ENCODE measurements around the gene MRPL53. TPM values are rescaled to one million over a fixed set of nuclear protein-coding genes. Genes with fewer than 3 reads are reported as not detected.
A peak's percentile ranks its signal among the peaks of the same experiment; 100 is the strongest.

Gene MRPL53
- total and polyA plus RNA-seq, 2 of the 13 experiments (the other 11 are each of a cell fraction or from before 2014, with no cell fraction given), result 34.3 to 51.9 TPM

GRCh38 chr2:74429487-74430451 lies 42.7 kb downstream of the MRPL53 start (continued):
- TF ChIP-seq SP2 (CRISPR knock-in tag; IDR thresholded peaks at IDR 0.05) (no peak), HBP1 (CRISPR knock-in tag; IDR thresholded peaks at IDR 0.05; ENCODE audit: low read depth) (0 out of 2 replicates have a peak, but pooled peaks have one; percentile 10), NFIB (CRISPR knock-in tag; IDR thresholded peaks at IDR 0.05; ENCODE audit: borderline replicate concordance) (no peak), ZNF367 (CRISPR knock-in tag; IDR thresholded peaks at IDR 0.05; ENCODE audit: borderline replicate concordance) (no peak), DPF2 (CRISPR knock-in tag; IDR thresholded peaks at IDR 0.05; ENCODE audit: borderline replicate concordance, low read depth) (peak; percentile 86; the same call in 1 of the 2 replicates), ZIK1 (CRISPR knock-in tag; IDR thresholded peaks at IDR 0.05; ENCODE audit: borderline replicate concordance, low read depth) (peak; percentile 31; the same call in 1 of the 2 replicates), MIER3 (CRISPR knock-in tag; IDR thresholded peaks at IDR 0.05; ENCODE audit: borderline replicate concordance) (0 out of 2 replicates have a peak, but pooled peaks have one; percentile 36), FOSL2 (CRISPR knock-in tag; IDR thresholded peaks at IDR 0.05) (peak; percentile 43; the same call in 1 of the 2 replicates), PHF20 (CRISPR knock-in tag; IDR thresholded peaks at IDR 0.05) (no peak), GATA4 (IDR thresholded peaks at IDR 0.05; ENCODE audit: borderline replicate concordance, low read depth) (no peak; the same call in 1 of the 2 replicates), CHD2 (IDR thresholded peaks at IDR 0.05; ENCODE audit: low read depth, low read length) (no peak), TFAP4 (IDR thresholded peaks at IDR 0.05; ENCODE audit: borderline replicate concordance, low read depth) (peak; percentile 79), KDM5A (IDR thresholded peaks at IDR 0.05; ENCODE audit: borderline replicate concordance, low read length) (0 out of 2 replicates have a peak, but pooled peaks have one; percentile 28), FIP1L1 (IDR thresholded peaks at IDR 0.05; ENCODE audit: borderline replicate concordance, insufficient read depth, low read depth, low read length) (no peak), ZNF691 (CRISPR knock-in tag; IDR thresholded peaks at IDR 0.05; ENCODE audit: borderline replicate concordance, low read depth) (peak; percentile 54; the same call in 1 of the 2 replicates), HDAC6 (IDR thresholded peaks at IDR 0.05; ENCODE audit: low read depth, low read length) (no peak), KMT2A (CRISPR knock-in tag; IDR thresholded peaks at IDR 0.05) (peak; percentile 29; the same call in 1 of the 2 replicates), POLR2AphosphoS5 (IDR thresholded peaks at IDR 0.05; ENCODE audit: low read depth, low read length) (peak; percentile 49), KLF11 (CRISPR knock-in tag; IDR thresholded peaks at IDR 0.05) (peak; percentile 67), ZUFSP (CRISPR knock-in tag; IDR thresholded peaks at IDR 0.05; ENCODE audit: borderline replicate concordance) (no peak), NR0B2 (CRISPR knock-in tag; IDR thresholded peaks at IDR 0.05) (no peak; the same call in 1 of the 2 replicates), ZBTB1 (CRISPR knock-in tag; IDR thresholded peaks at IDR 0.05; ENCODE audit: borderline replicate concordance) (no peak)

All from HepG2 (cell line).